ENCODE results near the gene KRTAP13-1. TPM values are rescaled to one million over a fixed set of nuclear protein-coding genes. Genes with fewer than 3 reads are reported as not detected.

Gene KRTAP13-1
- total and polyA plus RNA-seq, 2 of the 4 experiments (the other 2 are of a cell fraction): not detected

DNA sequence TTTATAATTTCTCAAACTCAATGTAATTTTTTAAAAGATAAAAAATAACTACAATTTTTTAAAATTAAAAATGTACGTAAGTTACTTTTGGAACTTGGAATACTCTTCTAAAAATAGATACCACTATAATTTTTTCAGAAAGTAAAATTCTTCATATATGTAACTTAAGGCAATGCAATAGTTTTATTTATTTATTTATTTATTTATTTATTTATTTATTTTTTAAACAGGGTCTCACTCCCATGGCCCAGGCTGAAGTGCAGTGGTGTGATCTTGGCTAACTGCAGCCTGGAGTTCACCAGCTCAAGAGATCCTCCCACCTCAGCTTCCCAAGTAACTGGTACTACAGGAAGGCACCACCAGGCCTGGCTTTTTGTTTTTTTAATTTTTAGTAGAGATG lies 44.3 kb upstream of the KRTAP13-1 start:
- ATAC-seq (ENCODE audit: low read depth) (no peak), DNase-seq (no peak)
- Histone ChIP-seq H3K79me1 (ENCODE audit: low read depth in 1 of 2, low read length in 2 of 2) (no peaks in the 10 kb centered on the region), H3K36me3 (ENCODE audit: control insufficient read depth, insufficient read depth, low read length) (no peaks in the 10 kb centered on the region), H3K14ac (replicated peaks; ENCODE audit: low read depth, low read length) (no peak overlapping the region), H2BK5ac (ENCODE audit: low read depth, low read length, poor library complexity, severe bottlenecking) (no peak overlapping the region), H3K4ac (ENCODE audit: low read depth, low read length) (no peak overlapping the region), H4K5ac (ENCODE audit: low read depth, low read length) (no peak overlapping the region), H2BK120ac (ENCODE audit: low read depth, low read length) (no peak overlapping the region), H4K8ac (ENCODE audit: low read depth in 2 of 2, low read length in 2 of 2) (no peak overlapping the region), H3K4me2 (ENCODE audit: low read depth, low read length) (no peak overlapping the region), H2AK9ac (replicated peaks; ENCODE audit: low read depth, low read length, poor library complexity) (no peak overlapping the region), H3K23ac (ENCODE audit: low read depth, low read length) (no peak overlapping the region), H3K27ac (ENCODE audit: insufficient read depth, low read length) (no peak overlapping the region), H2AFZ (replicated peaks; ENCODE audit: low read length, poor library complexity) (no peak overlapping the region), H3K9me3 (ENCODE audit: control insufficient read depth, insufficient read depth, low read length) (peaks cover 10% of the 10 kb centered on the region), H4K91ac (ENCODE audit: insufficient read depth, low read depth, low read length) (no peak overlapping the region), H3K27me3 (ENCODE audit: control insufficient read depth, insufficient read depth, low read length) (no peaks in the 10 kb centered on the region), H2AK5ac (ENCODE audit: low read depth, low read length) (no peak overlapping the region), H3K4me3 (ENCODE audit: insufficient read depth, low read depth, low read length) (no peak overlapping the region), H2BK20ac (ENCODE audit: low read depth, low read length) (no peak overlapping the region), H3K9ac (ENCODE audit: low read depth, low read length) (no peak overlapping the region), H3K18ac (ENCODE audit: low read depth, low read length) (no peak overlapping the region), H4K20me1 (ENCODE audit: insufficient read depth, low read length) (no peaks in the 10 kb centered on the region), H3K9me1 (ENCODE audit: insufficient read depth, low read length) (no peaks in the 10 kb centered on the region), H3K56ac (ENCODE audit: extremely low read depth, insufficient read depth, low read length) (no peak overlapping the region), H3K4me1 (ENCODE audit: control insufficient read depth, insufficient read depth, low read length) (no peaks in the 10 kb centered on the region), H2BK15ac (ENCODE audit: low read depth, low read length) (no peak overlapping the region)
- CTCF ChIA-PET: no interaction called here
- POLR2A ChIA-PET (ENCODE audit: unreplicated experiment): no interaction called here
- intact Hi-C loops (cut with micrococcal nuclease) (no loop called here), in situ Hi-C loops (cut with MboI; ENCODE audit: low sequenced_read_pairs) (no loop called here), dilution Hi-C loops (cut with HindIII; ENCODE audit: low sequenced_read_pairs, unreplicated experiment) (no loop called here)
- no peak for TF ChIP-seq POLR2A (IDR thresholded peaks at IDR 0.05; ENCODE audit: low read depth, low read length)
- no peak for TF ChIP-seq NFE2L2 (IDR thresholded peaks at IDR 0.05; ENCODE audit: low read depth, low read length)
- no peak for TF ChIP-seq MAFK (IDR thresholded peaks at IDR 0.05; ENCODE audit: low read depth, low read length)
- TF ChIP-seq RAD21 (IDR thresholded peaks at IDR 0.05; ENCODE audit: low read length): no peak
- TF ChIP-seq, protein P1, sequence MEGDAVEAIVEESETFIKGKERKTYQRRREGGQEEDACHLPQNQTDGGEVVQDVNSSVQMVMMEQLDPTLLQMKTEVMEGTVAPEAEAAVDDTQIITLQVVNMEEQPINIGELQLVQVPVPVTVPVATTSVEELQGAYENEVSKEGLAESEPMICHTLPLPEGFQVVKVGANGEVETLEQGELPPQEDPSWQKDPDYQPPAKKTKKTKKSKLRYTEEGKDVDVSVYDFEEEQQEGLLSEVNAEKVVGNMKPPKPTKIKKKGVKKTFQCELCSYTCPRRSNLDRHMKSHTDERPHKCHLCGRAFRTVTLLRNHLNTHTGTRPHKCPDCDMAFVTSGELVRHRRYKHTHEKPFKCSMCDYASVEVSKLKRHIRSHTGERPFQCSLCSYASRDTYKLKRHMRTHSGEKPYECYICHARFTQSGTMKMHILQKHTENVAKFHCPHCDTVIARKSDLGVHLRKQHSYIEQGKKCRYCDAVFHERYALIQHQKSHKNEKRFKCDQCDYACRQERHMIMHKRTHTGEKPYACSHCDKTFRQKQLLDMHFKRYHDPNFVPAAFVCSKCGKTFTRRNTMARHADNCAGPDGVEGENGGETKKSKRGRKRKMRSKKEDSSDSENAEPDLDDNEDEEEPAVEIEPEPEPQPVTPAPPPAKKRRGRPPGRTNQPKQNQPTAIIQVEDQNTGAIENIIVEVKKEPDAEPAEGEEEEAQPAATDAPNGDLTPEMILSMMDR (conservative IDR thresholded peaks at IDR 0.05; ENCODE audit: low read depth, low read length): no peak
- TF ChIP-seq, protein P2, sequence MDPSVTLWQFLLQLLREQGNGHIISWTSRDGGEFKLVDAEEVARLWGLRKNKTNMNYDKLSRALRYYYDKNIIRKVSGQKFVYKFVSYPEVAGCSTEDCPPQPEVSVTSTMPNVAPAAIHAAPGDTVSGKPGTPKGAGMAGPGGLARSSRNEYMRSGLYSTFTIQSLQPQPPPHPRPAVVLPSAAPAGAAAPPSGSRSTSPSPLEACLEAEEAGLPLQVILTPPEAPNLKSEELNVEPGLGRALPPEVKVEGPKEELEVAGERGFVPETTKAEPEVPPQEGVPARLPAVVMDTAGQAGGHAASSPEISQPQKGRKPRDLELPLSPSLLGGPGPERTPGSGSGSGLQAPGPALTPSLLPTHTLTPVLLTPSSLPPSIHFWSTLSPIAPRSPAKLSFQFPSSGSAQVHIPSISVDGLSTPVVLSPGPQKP (IDR thresholded peaks at IDR 0.05; ENCODE audit: borderline replicate concordance, low read depth, low read length): no peak
- no peak for TF ChIP-seq RFX5 (IDR thresholded peaks at IDR 0.05; ENCODE audit: low read depth, low read length)
- TF ChIP-seq CEBPB (IDR thresholded peaks at IDR 0.05; ENCODE audit: low read depth, low read length): no peak
- no peak for TF ChIP-seq RCOR1 (IDR thresholded peaks at IDR 0.05; ENCODE audit: insufficient replicate concordance, low read length)
- no peak for TF ChIP-seq BHLHE40 (IDR thresholded peaks at IDR 0.05; ENCODE audit: low read depth, low read length)
- no peak for TF ChIP-seq SMC3 (IDR thresholded peaks at IDR 0.05; ENCODE audit: low read depth, low read length)
- no peak for TF ChIP-seq CHD1 (IDR thresholded peaks at IDR 0.05; ENCODE audit: low read depth, low read length)
- TF ChIP-seq MAZ (IDR thresholded peaks at IDR 0.05; ENCODE audit: borderline replicate concordance, low read depth, low read length): no peak
- TF ChIP-seq FOS (IDR thresholded peaks at IDR 0.05; ENCODE audit: low read depth, low read length): no peak
- TF ChIP-seq, protein P3, sequence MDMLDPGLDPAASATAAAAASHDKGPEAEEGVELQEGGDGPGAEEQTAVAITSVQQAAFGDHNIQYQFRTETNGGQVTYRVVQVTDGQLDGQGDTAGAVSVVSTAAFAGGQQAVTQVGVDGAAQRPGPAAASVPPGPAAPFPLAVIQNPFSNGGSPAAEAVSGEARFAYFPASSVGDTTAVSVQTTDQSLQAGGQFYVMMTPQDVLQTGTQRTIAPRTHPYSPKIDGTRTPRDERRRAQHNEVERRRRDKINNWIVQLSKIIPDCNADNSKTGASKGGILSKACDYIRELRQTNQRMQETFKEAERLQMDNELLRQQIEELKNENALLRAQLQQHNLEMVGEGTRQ (IDR thresholded peaks at IDR 0.05; ENCODE audit: low read depth, low read length): no peak
- TF ChIP-seq MXI1 (IDR thresholded peaks at IDR 0.05; ENCODE audit: borderline replicate concordance, low read depth, low read length): no peak
- no TSS peak for BruUV-seq (replicated peaks)
- no CpG with 5 or more reads among the region's 1 CpG for WGBS, 2 experiments (ENCODE audit: extremely low coverage in 2 of 2, insufficient read length in 1 of 2)
